GM20431 (cell line): ENCODE measurements around the gene TMSB10.
"Not testable (repeated sequence)": the region's sequence is repeated elsewhere in the genome, so short reads cannot be mapped to it uniquely, and the experiment has no call there.

ENCODE experiments used
- in situ Hi-C: fragments of 300-500 bp; cut with MseI, MboI; formaldehyde crosslinking; loops from one replicate; pipeline ENCODE4 v1.15.0; 2020; ENCODE audit warnings: low sequenced_read_pairs; ENCODE audit not compliant: unreplicated experiment

Gene TMSB10

DNA sequence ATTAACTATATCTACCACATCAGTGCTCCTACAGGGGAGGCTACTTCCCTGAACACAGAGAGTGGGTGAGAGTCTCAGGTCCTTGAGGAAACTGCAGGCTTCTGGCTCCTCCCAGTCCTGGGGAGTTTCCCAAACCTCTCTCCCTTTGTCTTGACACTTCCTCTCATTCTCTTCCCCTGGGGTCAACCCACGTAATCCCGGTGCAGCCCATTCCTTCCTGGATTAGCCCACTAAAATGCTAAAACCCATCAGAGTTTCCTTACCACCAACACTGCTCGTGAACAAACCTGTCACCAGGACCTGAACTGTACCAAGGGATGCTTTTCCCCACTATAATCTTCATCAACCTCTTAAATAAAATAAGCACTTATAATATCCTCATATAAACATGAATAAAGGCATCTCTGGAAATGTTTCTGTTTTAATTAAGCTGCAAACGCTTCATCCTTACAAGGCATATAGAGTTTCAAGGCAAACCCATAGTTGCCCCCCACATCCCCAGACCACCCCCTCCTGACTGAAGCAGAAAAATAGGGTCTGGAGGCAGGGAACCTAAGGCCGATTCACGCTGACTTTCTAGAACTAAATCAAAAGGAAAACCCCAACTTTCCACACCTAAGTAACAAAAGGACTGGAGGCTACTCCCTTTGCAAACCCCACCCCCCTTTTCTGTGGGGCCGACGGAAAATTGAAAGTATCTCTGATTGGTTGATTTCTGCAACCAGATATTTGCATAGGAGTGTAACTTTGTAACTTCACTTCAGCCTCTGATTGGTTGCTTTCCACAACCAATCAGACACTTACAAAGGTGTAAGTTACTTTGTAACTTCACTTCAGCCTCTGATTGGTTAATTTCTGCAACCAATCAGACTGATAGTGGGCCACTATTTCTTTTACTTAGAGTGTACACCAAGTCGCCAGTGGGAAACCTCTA is 19.0 kb downstream of the TMSB10 start:
- in situ Hi-C loops = loop anchor here (10.0 kb wide), 1 partner anchor 50 kb away; no protein-coding TSS in a partner anchor

DNA sequence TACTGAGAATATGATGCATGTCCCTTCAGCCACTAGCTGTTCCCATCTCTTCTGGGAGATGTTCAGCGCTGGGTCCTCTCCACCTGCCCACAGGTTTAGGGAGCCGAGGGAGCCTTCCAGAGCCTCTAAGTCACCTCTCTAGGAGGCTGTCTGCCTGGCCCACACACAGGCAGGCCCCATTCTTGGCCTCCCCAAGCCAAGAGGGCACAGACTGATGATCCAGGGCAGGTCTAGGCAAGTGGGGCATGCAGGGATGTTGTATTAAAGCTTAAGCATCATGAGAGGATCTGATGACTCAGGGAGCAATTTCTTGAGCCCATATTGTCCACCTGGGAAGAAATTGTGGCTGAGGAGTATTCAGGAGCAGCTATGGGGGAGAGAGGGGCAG is 19.9 kb downstream of the TMSB10 start:
- in situ Hi-C loops = loop anchor here (10.0 kb wide), 1 partner anchor 51 kb away; no protein-coding TSS in a partner anchor

DNA sequence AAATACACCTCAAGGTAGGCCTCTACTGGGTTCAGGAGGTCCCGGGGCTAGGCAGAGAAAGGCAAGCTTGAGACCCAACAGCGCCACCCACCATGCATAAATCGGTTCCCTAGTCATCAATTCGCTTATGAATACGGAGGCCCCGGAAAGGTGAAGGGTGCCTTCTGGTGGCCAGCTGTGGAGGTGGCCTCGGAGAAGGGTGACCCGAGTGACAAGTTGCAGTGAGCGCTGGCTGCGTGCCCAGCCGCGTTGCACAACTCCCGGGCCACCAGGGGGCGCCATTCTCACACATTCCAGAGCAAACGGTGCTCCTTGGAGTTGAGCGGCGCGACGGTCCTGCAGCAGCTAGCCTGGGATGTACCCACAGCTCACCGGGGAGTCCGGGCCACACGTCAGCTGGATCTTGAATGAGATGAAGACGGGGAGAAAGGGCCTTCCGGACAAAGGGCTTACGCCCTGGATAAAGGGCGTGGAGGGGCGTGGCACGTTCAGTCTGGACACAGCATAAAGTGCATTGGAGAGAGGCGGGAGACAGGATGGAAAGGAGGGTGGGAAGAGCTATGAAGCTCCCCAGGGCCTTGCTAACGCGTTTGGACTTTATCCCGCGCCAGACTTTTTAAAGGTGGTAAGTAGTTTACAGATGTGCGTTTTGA is 20.4 kb downstream of the TMSB10 start:
- in situ Hi-C loops = loop anchor here (10.0 kb wide), 1 partner anchor 51 kb away; no protein-coding TSS in a partner anchor

DNA sequence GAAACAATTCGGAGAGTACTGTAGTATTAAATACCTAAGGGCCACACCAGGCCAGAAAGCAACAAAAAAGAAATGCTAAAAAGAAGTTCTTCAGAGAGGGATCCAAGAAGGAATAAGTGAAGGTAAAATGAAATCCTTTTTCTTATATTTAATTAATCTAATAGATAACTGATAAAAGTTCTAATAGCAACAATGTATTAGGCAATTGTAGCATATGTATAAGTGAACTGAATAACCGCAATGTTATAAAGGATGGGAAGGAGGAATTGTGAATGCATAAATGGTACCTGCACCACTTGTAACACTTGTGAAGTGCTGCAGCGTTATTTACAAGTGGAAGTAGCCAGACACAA is 21.8 kb downstream of the TMSB10 start:
- in situ Hi-C loops = loop anchor here (10.0 kb wide), 1 partner anchor 52 kb away; no protein-coding TSS in a partner anchor

DNA sequence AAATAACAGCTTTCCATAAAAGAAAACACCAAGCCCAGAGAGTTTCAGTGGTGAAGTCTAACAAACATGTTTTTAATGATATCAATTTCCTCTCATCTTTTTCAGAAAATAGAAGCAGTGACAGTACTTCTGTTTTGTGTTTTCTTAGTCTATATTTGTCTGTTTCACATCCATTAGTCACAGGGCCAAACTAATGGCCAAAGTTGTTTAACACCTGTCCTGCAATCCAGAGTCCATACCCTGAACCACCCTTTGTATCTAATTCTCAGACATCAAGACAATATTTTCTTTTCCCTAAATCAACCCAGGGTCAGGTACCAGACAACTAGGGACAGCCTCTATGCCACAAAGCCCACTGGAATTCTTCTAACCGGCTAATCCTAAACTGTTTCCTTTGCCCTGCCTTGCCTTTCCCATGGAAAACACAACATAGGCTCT is 25.9 kb downstream of the TMSB10 start:
- in situ Hi-C loops = no loop called here

DNA sequence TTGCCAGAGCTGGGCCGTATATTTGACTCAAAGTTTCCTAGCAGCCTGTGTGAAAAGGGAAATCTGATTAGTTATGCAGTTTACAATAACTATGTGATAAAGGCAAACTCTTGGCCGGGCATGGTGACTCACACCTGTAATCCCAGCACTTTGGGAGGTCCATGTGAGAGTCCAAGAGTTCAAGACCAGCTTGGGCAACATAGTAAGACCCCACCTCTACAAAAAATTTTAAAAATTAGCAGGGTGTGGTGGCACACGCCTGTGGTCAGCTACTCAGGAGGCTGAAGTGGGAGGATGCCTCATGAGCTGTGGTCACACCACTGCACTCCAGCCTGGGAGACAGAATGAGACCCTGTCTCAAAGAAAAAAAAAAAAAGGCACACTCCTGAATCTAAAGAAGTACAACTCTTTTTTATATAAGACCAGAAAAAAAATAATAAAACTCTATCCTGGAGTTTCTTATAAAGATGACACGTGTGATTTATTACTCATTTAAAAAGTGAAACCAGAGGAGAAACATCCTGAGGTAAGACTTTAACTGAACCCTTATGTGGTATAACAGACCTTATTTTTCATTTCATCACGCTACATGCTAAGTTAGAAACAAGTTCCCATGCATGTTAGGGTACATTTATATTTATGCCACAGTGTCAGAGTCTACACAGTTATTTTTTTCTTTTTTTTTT is 32.9 kb downstream of the TMSB10 start:
- in situ Hi-C loops = no loop called here

DNA sequence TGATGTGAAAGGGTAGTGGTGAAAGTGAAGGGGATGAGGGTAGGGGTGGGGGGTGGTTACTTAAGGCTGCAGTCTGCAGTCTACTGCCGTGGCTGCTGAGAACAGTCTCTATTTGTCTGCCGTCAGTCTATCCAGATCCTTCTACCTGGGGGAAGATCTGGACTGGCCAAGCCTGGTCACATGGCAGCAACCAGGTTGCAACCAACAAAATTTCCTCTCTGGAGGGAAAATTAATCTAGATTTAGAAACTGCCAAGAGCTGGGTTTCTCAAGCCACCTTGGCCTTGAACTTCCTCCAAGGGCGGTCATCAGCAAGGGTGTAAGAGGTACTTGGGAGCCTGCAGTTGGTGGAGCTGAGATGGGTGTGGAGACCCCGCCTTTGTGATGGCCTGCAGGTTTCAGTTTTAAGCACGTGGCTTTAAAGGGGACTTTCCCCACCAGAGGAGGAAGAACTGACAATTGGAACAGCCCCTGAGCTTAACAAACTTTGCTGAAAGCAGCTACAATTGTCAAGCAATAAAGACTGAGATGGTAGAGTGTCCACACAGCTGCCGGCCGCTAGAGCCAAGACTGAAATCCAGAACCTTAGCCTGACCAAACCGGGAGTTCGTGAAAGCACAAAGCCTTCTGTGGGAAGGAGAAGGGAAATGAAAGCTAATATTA is 34.1 kb downstream of the TMSB10 start:
- in situ Hi-C loops = no loop called here

DNA sequence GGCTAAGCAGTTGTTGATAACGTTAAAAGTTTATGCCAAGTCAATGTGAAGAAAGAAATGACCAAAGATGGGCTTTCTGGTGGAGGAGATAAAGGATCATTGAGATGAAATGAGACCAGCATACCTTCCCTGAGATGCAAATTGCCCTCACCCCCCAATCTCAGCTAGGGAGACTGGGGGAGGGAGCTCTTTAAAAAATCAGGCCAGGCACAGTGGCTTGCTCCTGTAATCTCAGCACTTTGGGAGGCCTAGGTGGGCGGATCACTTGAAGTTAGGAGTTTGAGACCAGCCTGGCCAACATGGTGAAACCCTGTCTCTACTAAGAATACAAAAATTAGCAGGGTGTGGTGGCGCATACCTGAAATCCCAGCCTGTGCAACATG is 34.6 kb downstream of the TMSB10 start:
- in situ Hi-C loops = no loop called here

DNA sequence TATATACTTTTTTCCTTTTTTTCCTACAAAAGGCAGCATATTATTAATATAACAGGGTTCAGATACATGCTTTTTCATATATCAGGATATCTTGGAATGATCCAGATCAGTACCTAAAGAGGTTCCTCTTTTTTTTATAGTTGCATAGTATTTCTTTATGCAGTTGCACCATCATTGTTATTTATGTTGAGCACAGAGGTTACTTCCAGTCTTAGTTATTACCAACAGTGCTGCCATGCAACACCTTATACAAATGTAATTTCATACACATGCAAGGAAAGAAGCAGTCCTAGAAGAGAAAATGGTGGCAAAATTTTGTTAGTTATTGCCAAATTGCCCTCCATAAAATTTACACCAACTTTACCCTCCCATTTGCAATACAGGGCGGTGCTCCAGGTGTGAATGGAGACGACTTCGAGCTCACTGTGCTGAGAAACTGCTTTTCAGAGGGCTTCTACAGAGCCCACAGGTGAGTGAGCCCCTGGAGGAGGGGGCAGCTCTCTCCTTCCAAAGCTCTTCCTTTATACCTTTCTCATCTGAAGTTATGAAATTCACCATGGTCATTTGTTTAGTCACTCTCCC is 35.5 kb downstream of the TMSB10 start:
- in situ Hi-C loops = no loop called here

DNA sequence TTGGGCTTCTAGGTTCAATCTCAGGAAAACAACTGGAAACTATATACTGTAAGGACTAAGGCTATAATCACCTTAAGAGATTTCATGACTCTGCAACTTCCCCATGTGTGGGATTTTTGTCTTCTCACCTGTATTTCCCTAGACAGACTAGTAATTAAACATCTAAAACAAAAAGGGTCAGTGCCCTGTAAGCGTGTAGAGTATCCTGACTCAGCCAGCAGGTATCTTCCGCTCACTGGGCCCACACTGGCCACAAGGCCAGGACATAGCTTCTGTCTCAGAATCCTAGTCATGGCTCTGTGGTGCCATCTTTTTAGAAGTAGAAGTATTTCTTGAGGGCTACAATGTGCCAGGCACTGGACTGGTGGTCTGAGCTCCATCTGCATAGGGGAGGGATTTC is 36.7 kb downstream of the TMSB10 start:
- in situ Hi-C loops = no loop called here

DNA sequence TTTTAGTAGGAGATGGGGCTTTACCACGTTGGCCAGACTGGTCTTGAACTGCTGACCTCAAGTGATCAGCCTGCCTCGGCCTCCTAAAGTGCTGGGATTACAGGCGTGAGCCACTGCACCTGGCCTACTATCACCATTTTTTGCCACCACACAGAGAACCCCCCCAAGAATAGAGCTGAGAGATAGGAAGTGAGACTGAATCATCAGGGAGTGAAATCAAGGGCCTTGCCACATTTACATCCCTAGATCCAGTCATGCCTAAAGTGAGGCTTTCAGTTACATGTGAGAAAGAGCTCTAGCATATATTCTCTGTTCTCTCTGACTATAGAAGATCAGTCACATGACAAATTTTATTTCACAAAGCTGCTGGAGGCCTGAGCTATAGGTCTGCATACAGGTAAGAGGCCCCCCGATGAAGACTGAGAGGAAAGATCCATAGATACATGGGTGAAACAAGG is 37.5 kb downstream of the TMSB10 start:
- in situ Hi-C loops = no loop called here

DNA sequence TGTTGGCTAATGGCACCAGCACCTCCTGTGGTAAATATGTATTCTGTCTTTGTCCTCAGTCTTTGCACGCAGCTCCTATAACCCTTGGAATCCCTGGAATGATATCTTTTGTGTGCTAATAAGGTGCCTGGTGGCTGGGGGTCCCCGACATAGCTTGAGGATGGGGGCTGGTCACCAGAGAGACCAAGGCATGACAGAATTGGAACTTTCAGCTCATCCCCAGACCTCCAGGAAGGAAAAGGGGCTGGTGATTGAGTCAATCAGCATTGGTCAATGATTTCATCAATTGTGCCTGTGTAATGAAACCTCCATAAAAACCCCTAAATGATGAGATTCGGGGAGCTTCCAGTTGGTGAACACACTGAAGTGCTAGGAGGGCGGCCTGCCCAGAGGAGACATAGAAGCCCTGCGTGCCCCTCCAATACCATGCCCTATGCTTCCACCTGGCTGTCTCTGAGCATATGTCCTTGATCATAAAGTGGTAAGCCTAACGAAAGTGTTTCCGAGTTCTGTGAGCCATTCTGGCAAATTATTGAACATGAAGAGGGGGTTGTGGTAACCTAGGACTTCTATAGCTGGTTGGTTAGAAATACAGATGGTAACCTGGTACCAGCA is 38.9 kb downstream of the TMSB10 start:
- in situ Hi-C loops = no loop called here

DNA sequence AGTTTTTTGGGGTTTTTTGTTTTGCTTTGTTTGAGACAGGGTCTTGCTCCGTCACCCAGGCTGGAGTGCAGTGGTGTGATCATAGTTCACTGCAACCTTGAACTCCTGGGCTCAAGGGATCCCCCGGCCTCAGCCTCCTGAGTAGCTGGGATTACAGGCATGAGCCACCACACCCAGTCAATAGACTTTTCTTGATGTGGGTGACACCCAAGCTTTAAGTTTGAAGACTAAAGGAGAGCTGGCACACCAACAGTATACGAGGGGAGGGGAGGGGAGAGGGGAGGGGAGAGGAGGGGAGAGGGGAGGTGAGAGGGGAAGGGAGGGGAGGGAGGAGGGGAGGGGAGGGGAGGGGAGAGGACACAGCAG is 40.4 kb downstream of the TMSB10 start:
- in situ Hi-C loops = not testable (repeated sequence)

DNA sequence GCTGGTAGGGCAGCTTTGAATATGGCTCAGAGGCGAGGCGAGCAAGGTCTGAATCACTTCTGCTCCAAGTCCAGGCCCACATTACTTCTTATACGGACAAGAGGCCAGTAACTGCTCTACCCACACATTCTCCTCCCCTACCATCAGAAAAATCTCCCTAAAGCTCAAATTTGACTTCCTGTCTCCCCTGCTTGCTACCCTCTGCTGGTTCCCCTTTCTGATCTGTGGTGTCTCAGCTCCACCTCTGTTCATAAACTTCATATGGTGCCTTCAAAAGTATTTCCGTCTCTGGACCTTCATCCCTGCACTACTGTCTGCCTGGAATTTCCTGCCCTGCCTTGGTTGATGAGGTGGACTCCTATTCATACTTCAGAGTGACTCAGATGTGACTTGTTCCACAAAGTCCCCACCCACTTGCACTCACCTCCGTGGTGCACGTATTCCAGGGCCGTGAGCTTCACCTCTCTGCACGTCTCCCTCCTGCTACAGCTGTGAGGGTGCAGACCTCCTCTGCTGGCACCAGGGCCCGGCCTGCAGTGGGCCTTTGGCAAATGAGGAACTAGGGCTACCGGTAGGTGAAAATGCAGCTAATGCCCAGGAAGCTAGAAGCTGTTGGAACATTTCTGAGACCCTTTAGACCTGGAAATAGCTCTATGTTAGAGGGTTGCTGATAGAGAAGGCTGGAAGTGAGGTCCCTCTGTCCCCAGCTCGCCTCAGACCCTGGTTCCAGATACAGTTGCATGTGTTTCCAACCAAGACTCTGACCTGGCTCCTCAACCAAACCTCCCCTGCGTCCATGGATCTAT is 41.0 kb downstream of the TMSB10 start:
- in situ Hi-C loops = no loop called here

DNA sequence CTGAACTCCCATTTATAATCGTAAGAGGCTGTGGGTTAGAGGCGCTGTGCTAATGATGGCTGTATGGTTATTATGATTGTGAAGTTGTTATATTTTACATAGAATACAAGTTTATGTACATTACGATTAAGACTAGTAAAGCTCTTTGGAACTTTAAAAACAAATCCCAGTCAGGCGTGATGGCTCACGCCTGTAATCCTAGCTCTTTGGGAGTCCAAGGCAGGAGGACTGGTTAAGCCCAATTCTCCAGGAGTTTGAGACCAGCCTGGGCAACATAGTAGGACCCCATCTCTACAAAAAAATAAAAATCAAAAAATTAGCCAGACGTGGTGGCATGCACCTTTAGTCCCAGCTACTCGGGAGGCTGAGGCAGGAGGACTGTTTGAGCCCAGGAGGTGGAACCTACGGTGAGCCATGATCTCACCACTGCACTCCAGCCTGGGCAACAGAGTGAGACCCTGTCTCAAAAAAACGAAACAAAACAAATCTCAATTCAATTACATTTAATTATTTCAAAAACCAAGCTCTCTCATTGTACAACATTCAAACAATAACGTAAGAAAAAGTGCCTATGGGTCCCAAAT is 41.6 kb downstream of the TMSB10 start:
- in situ Hi-C loops = no loop called here

DNA sequence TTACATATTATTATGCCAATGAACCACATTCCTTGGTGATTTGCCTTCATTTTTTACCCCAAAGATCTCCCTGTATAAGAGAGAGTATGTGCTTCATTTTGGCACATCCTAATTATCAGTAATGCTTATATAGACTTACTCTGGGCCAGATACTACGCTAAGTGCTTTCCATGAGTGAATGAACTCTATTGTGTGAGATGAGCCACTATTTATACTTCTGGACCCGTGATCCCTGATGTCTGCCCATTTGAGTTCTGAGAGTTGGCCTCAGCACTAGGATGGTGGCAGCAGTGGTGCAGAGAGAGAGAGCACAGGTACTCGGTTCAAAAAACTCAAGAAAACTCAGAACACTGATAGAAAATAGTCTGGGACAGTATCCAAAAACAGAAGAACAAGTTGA is 48.1 kb downstream of the TMSB10 start:
- in situ Hi-C loops = no loop called here

DNA sequence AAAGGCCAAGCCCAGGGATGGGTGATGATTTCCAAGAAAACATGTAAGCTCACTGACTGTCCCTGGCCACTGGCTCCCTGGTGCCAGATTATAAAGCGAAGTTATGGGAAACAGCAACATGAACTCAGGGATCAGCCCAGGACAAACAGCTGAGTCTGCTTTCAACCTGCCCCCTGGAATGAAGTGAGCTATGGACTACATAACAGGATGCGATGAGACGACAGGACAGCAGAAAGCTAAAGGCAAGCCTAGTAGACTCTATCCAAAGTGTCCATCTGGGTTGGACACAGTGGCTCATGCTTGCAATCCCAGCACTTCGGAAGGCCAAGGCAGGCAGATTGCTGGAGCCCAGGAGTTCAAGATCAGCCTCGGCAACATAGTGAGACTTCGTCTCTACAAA is 48.9 kb downstream of the TMSB10 start:
- in situ Hi-C loops = no loop called here
